Adrenal gland (tissue), 12 donors: Measurements from ENCODE around the gene STK17A. TPM values are rescaled to one million over a fixed set of nuclear protein-coding genes. Genes with fewer than 3 reads are reported as not detected.

ENCODE experiments used
- DNase-seq, 7 donors: peaks; one replicate each; pipeline ENCODE4 v3.0.0-alpha.2; 2019 to 2020
- H3K27ac ChIP-seq, 5 donors: fragments of 200-600 bp; sonication (generic) in 4 of 5; 1 replicate in 3 of 5; 2 replicates in 2 of 5; pipeline versions ENCODE4 v1.5.1 to v1.8.0; 2016 to 2020; ENCODE audit warnings: mild to moderate bottlenecking in 1 of 5
- H3K27me3 ChIP-seq: fragments of 200-600 bp; 2 replicates; pipeline ENCODE4 v1.8.0; 2021
- H3K36me3 ChIP-seq, 2 donors: fragments of 200-600 bp; replicated peaks in 1 of 2; 1 replicate in 1 of 2; 2 replicates in 1 of 2; pipeline versions ENCODE4 v1.5.1 to v1.8.0; 2018 to 2022
- H3K4me1 ChIP-seq, 2 donors: fragments of 200-600 bp; replicated peaks in 1 of 2; 1 replicate in 1 of 2; 2 replicates in 1 of 2; pipeline versions ENCODE4 v1.5.1 to v1.8.0; 2018 to 2021
- H3K4me3 ChIP-seq, 4 donors: fragments of 200-600 bp; sonication (generic) in 3 of 4; one replicate each; pipeline ENCODE4 v1.5.1; 2016 to 2018
- H3K9me3 ChIP-seq, 3 donors: fragments of 200-600 bp; sonication (generic) in 1 of 3; replicated peaks in 1 of 3; 1 replicate in 2 of 3; 2 replicates in 1 of 3; pipeline versions ENCODE4 v1.5.1 to v1.8.0; 2016 to 2021
- POLR2A ChIP-seq, 2 donors: fragments of 450-650 bp; IDR thresholded peaks; one replicate each; pipeline ENCODE4 v1.6.1; 2017; ENCODE audit warnings: antibody characterized with exemption in 2 of 2, mild to moderate bottlenecking in 2 of 2, moderate library complexity in 1 of 2
- WGBS, 4 donors: extraction: QIAGEN DNeasy Blood & Tissue Kit in 2 of 4; methylation state at CpG; one replicate each; pipeline versions ENCODE4 v1.1.5 to v1.1.7; 2013 to 2017; 5-methylcytosine and 5-hydroxymethylcytosine counted together
- intact Hi-C, 2 donors: fragments of 100-400 bp; cut with DNase I; formaldehyde crosslinking; loops; one replicate each; pipeline versions ENCODE4 v1.14.1 to v1.15.0; 2022 to 2023
- polyA plus RNA-seq, 3 donors: library from polyadenylated mRNA; stranded (reverse); fragments of 200-250 nt in 2 of 3; fragments of 350-450 nt in 1 of 3; fragmentation: Illumina TruSeq in 1 of 3; extraction: RNeasy Lipid Tissue Mini Kit (QIAGEN cat#74804) in 1 of 3; gene quantifications; one replicate each; pipeline ENCODE4 v1.2.3, GENCODE V29; 2013 to 2014
- total RNA-seq, 9 donors: library from RNA; depleted of rRNA in 4 of 9; stranded (reverse); fragments of >200 nt in 4 of 9; fragments of 120-200 nt in 1 of 9; fragmentation: NEBNext Ultra II Directional in 1 of 9; extraction: Animal tissue kit (Norgen Biotek cat#: 25700) in 1 of 9; gene quantifications; one replicate each; pipeline versions ENCODE4 v1.1.0 to v1.2.4, GENCODE V29; 2013 to 2023
- TF ChIP-seq, protein P1 (sequence below), 6 experiments: fragments of 450-650 bp in 4 of 6; fragments of 200-600 bp in 2 of 6; sonication (generic) in 1 of 6; IDR thresholded peaks; 1 replicate in 5 of 6; 2 replicates in 1 of 6; pipeline versions ENCODE4 v1.5.1 to v1.8.0; 2016 to 2021; ENCODE audit warnings: antibody characterized with exemption in 6 of 6, mild to moderate bottlenecking in 2 of 6, moderate library complexity in 1 of 6
- donor health status: healthy with polysubstance abuse.
- donor health status: Bipolar disorder and iron deficiency.
- donor health status: DM: yes; HTN: yes; CAD: no.
- donor health status: DM: no; HTN: no; CAD: no.
- donor health status: DM: no; HTN: no; CAD: no.
- donor health status: DM: yes; HTN: yes; CAD: no.

Gene STK17A
- total and polyA plus RNA-seq, 12 donors: 7.8 to 46.0 (median 26.2) TPM

DNA sequence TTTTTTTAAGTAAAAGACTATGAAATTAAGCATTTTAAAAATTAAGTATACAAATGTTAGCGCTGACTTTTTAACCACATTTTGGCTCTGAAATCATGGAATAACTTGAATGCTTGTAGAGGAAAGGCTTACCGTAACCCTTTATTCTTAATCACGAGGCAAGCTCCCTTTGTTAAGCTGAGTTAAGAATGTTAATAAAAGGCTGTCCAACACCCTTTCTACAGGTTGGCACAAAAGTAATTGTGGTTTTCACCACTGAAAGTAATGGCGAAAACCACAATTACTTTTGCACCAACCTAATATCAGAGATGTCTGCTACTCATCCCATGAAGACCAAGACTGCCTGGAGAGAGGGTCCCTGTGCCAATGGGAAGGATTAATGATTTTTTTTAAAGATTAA lies 70.6 kb downstream of the STK17A start:
- Histone ChIP-seq H3K27ac (no peak overlapping the region), H3K9me3 (no peaks in the 10 kb centered on the region), H3K4me1 (peaks cover 8 to 34% of the 10 kb centered on the region in 2 donors), H3K36me3 (no peaks in the 10 kb centered on the region), H3K4me3 (no peak overlapping the region), H3K27me3 (no peaks in the 10 kb centered on the region)
- TF ChIP-seq, protein P1, sequence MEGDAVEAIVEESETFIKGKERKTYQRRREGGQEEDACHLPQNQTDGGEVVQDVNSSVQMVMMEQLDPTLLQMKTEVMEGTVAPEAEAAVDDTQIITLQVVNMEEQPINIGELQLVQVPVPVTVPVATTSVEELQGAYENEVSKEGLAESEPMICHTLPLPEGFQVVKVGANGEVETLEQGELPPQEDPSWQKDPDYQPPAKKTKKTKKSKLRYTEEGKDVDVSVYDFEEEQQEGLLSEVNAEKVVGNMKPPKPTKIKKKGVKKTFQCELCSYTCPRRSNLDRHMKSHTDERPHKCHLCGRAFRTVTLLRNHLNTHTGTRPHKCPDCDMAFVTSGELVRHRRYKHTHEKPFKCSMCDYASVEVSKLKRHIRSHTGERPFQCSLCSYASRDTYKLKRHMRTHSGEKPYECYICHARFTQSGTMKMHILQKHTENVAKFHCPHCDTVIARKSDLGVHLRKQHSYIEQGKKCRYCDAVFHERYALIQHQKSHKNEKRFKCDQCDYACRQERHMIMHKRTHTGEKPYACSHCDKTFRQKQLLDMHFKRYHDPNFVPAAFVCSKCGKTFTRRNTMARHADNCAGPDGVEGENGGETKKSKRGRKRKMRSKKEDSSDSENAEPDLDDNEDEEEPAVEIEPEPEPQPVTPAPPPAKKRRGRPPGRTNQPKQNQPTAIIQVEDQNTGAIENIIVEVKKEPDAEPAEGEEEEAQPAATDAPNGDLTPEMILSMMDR (IDR thresholded peaks at IDR 0.05): no peak
- TF ChIP-seq POLR2A (IDR thresholded peaks at IDR 0.05): no peak
- intact Hi-C loops: no loop called here
- 92 to 93% (median 93%) methylated on average over 4 of the region's 4 CpGs for WGBS, 4 donors
- no peak for DNase-seq

DNA sequence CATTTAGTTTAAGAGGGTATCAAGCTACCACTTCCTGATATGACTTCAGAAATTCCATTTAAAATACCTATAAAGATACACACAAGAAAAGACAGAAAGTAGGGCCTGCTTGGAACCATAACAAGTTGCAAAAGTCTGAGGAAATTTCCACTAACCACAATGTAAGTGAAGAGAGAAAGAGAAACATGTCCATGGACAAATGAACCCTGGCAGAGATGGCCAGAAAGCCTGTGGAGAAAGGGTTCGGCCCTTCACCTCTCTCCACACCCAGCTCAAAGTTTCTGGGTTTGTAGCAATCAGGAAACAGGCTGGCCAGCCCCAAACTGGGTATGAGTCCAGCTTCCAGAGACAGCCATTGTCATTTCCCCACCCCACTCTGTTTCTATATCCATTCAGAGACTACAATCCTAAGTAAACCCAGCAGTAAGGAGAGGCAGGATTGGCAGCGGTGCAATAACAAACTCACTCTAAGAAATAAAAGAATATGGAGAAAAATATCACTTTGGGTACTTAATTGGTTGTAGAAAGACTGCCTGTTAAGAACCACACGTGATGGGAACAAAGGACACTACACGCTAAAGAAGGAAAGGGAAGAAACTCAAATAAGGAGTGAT lies 71.1 kb downstream of the STK17A start:
- intact Hi-C loops: no loop called here
- TF ChIP-seq, protein P1 (IDR thresholded peaks at IDR 0.05): no peak
- no peak for TF ChIP-seq POLR2A (IDR thresholded peaks at IDR 0.05)
- H3K36me3 ChIP-seq: no peaks in the 10 kb centered on the region
- H3K27ac ChIP-seq: no peak overlapping the region
- peaks cover 8 to 34% of the 10 kb centered on the region in 2 donors for H3K4me1 ChIP-seq
- no peak overlapping the region for H3K4me3 ChIP-seq
- WGBS, 4 donors: 85 to 94% (median 90%) methylated on average over 4 of the region's 4 CpGs
- no peaks in the 10 kb centered on the region for H3K27me3 ChIP-seq
- no peak for DNase-seq
- no peaks in the 10 kb centered on the region for H3K9me3 ChIP-seq

DNA sequence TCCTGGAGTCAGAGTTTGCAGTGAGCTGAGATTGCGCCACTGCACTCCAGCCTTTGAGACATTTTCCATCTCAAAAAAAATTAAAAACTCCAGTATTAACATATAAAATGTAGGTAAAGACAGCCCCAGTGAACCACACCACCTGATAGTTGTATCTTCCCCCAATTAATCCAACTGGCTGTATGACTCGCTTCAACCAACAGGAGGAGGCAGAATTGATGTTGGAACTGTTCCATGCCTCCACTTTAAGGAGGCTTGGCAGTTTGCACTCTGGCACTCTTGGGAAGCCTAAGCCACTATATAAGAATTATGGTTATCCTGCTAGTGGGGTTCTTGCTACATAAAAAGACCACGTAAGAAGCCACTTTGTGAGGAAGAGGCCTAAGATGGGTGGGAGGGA lies 72.7 kb downstream of the STK17A start:
- intact Hi-C loops: no loop called here
- 96 to 100% (median 99%) methylated on average over 3 of the region's 3 CpGs for WGBS, 4 donors
- no peak for DNase-seq

DNA sequence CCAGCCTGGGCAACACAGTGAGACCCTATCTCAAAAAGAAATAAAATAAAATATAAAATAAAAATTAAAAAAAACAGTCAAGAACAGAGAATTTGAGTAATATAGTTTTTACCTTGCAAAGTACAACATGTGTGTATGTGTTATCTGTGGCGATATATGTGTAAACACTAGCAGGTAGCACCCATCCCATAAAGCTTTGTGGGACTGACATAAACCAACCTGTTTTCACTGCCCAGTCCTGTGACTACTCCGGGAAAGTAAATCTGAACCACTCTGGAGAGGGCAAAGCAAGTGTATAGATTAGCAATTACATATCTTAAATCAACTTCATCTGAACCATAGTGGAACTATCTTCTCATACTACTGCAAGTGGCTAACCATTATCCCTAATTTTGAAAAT lies 74.1 kb downstream of the STK17A start:
- intact Hi-C loops: no loop called here
- Histone ChIP-seq H3K36me3 (no peaks in the 10 kb centered on the region), H3K27ac (no peak overlapping the region), H3K4me3 (no peak overlapping the region), H3K4me1 (peaks cover 13 to 28% of the 10 kb centered on the region in 2 donors), H3K27me3 (no peaks in the 10 kb centered on the region), H3K9me3 (no peaks in the 10 kb centered on the region)
- TF ChIP-seq, protein P1 (IDR thresholded peaks at IDR 0.05): no peak
- no peak for TF ChIP-seq POLR2A (IDR thresholded peaks at IDR 0.05)
- 90 to 100% (median 98%) methylated on average over 2 of the region's 2 CpGs for WGBS, 4 donors
- DNase-seq: no peak

More for the DNA sequence above, 72.7 kb downstream of the STK17A start:
- TF ChIP-seq, protein P1 (IDR thresholded peaks at IDR 0.05): no peak
- TF ChIP-seq POLR2A (IDR thresholded peaks at IDR 0.05): no peak
- H3K4me3 ChIP-seq: no peak overlapping the region
- no peaks in the 10 kb centered on the region for H3K27me3 ChIP-seq
- no peaks in the 10 kb centered on the region for H3K36me3 ChIP-seq
- no peaks in the 10 kb centered on the region for H3K9me3 ChIP-seq
- H3K4me1 ChIP-seq: peaks cover 13 to 29% of the 10 kb centered on the region in 2 donors
- H3K27ac ChIP-seq: no peak overlapping the region
